ENCODE results near the gene CACNA1D.

CACNA1D gene

GRCh38 chr3:53671961-53672299, 177.5 kb downstream of the CACNA1D start:
- no peak for TF ChIP-seq GATA3 (IDR thresholded peaks at IDR 0.05; ENCODE audit: low read depth, low read length)
- TF ChIP-seq GATA2 (IDR thresholded peaks at IDR 0.05; ENCODE audit: low read depth, low read length), result no peak

GRCh38 chr3:53672981-53673380, 178.6 kb downstream of the CACNA1D start:
- TF ChIP-seq GATA2 (IDR thresholded peaks at IDR 0.05; ENCODE audit: low read depth, low read length), result no peak
- TF ChIP-seq GATA3 (IDR thresholded peaks at IDR 0.05; ENCODE audit: low read depth, low read length), result no peak

GRCh38 chr3:53673722-53674350, 179.4 kb downstream of the CACNA1D start:
- TF ChIP-seq GATA2 (IDR thresholded peaks at IDR 0.05; ENCODE audit: low read depth, low read length) (no peak), GATA3 (IDR thresholded peaks at IDR 0.05; ENCODE audit: low read depth, low read length) (no peak)

- TF ChIP-seq GATA2 (IDR thresholded peaks at IDR 0.05; ENCODE audit: low read depth, low read length), result no peak
- TF ChIP-seq GATA3 (IDR thresholded peaks at IDR 0.05; ENCODE audit: low read depth, low read length), result no peak
Measured at GRCh38 chr3:53674582-53674981, 180.2 kb downstream of the CACNA1D start.

- TF ChIP-seq GATA2 (IDR thresholded peaks at IDR 0.05; ENCODE audit: low read depth, low read length) (no peak), GATA3 (IDR thresholded peaks at IDR 0.05; ENCODE audit: low read depth, low read length) (no peak)
Measured at GRCh38 chr3:53675022-53675697, 180.7 kb downstream of the CACNA1D start.

GRCh38 chr3:53675942-53676341, 181.5 kb downstream of the CACNA1D start:
- TF ChIP-seq GATA2 (IDR thresholded peaks at IDR 0.05; ENCODE audit: low read depth, low read length), result no peak

GRCh38 chr3:53677413-53677812, 183.0 kb downstream of the CACNA1D start:
- TF ChIP-seq GATA3 (IDR thresholded peaks at IDR 0.05; ENCODE audit: low read depth, low read length) (no peak), GATA2 (IDR thresholded peaks at IDR 0.05; ENCODE audit: low read depth, low read length) (no peak)

- TF ChIP-seq GATA2 (IDR thresholded peaks at IDR 0.05; ENCODE audit: low read depth, low read length) (no peak), GATA3 (IDR thresholded peaks at IDR 0.05; ENCODE audit: low read depth, low read length) (no peak)
Measured at GRCh38 chr3:53680028-53680427, 185.6 kb downstream of the CACNA1D start.

GRCh38 chr3:53682807-53683206, 188.4 kb downstream of the CACNA1D start:
- no peak for TF ChIP-seq GATA3 (IDR thresholded peaks at IDR 0.05; ENCODE audit: low read depth, low read length)
- TF ChIP-seq GATA2 (IDR thresholded peaks at IDR 0.05; ENCODE audit: low read depth, low read length), result no peak

- TF ChIP-seq GATA3 (IDR thresholded peaks at IDR 0.05; ENCODE audit: low read depth, low read length) (no peak), GATA2 (IDR thresholded peaks at IDR 0.05; ENCODE audit: low read depth, low read length) (no peak)
Measured at GRCh38 chr3:53688066-53688465, 193.7 kb downstream of the CACNA1D start.

- no peak for TF ChIP-seq GATA3 (IDR thresholded peaks at IDR 0.05; ENCODE audit: low read depth, low read length)
Measured at GRCh38 chr3:53688989-53689388, 194.6 kb downstream of the CACNA1D start.

- no peak for TF ChIP-seq GATA3 (IDR thresholded peaks at IDR 0.05; ENCODE audit: low read depth, low read length)
- TF ChIP-seq GATA2 (IDR thresholded peaks at IDR 0.05; ENCODE audit: low read depth, low read length), result no peak
Measured at GRCh38 chr3:53689681-53690080, 195.3 kb downstream of the CACNA1D start.

GRCh38 chr3:53690521-53690920, 196.1 kb downstream of the CACNA1D start:
- no peak for TF ChIP-seq GATA3 (IDR thresholded peaks at IDR 0.05; ENCODE audit: low read depth, low read length)

GRCh38 chr3:53691349-53691748, 196.9 kb downstream of the CACNA1D start:
- no peak for TF ChIP-seq GATA3 (IDR thresholded peaks at IDR 0.05; ENCODE audit: low read depth, low read length)
- no peak for TF ChIP-seq GATA2 (IDR thresholded peaks at IDR 0.05; ENCODE audit: low read depth, low read length)

GRCh38 chr3:53691885-53692284, 197.5 kb downstream of the CACNA1D start:
- no peak for TF ChIP-seq GATA2 (IDR thresholded peaks at IDR 0.05; ENCODE audit: low read depth, low read length)
- no peak for TF ChIP-seq GATA3 (IDR thresholded peaks at IDR 0.05; ENCODE audit: low read depth, low read length)

GRCh38 chr3:53693451-53693850, 199.0 kb downstream of the CACNA1D start:
- TF ChIP-seq GATA3 (IDR thresholded peaks at IDR 0.05; ENCODE audit: low read depth, low read length) (no peak), GATA2 (IDR thresholded peaks at IDR 0.05; ENCODE audit: low read depth, low read length) (no peak)

Data from SH-SY5Y (cell line).